ENCODE data around the gene TRIM58.
A peak's percentile ranks its signal among the peaks of the same experiment; 100 is the strongest.

The TRIM58 gene

DNA sequence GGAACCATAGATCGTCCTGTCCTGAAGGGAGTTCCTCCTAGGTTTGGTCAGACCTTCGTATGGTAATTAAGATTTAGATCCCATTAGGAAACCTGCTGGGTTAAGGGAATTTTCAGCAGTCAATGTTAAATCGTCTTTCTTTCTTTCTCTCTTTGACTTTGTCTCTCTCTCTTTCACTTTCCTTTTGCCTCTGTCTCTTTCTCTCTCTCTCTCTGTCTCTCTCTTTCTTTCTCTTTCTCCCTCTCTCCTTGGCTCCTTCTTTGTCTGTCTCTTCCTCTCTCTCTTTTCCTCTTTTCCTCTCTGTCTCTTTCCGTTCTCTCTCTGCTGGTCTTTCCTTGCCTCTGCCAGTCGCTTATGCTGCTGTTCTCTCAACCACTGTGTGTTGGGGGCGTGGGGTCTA, 47.1 kb downstream of the TRIM58 start:
- no peaks in the 10 kb centered on the region for H3K79me2 ChIP-seq
- H3K9me3 ChIP-seq (ENCODE audit: control insufficient read depth, low read length) = no peaks in the 10 kb centered on the region
- no peaks in the 10 kb centered on the region for H3K36me3 ChIP-seq (ENCODE audit: control insufficient read depth, insufficient read depth, low read length)
- TF ChIP-seq, protein P1, sequence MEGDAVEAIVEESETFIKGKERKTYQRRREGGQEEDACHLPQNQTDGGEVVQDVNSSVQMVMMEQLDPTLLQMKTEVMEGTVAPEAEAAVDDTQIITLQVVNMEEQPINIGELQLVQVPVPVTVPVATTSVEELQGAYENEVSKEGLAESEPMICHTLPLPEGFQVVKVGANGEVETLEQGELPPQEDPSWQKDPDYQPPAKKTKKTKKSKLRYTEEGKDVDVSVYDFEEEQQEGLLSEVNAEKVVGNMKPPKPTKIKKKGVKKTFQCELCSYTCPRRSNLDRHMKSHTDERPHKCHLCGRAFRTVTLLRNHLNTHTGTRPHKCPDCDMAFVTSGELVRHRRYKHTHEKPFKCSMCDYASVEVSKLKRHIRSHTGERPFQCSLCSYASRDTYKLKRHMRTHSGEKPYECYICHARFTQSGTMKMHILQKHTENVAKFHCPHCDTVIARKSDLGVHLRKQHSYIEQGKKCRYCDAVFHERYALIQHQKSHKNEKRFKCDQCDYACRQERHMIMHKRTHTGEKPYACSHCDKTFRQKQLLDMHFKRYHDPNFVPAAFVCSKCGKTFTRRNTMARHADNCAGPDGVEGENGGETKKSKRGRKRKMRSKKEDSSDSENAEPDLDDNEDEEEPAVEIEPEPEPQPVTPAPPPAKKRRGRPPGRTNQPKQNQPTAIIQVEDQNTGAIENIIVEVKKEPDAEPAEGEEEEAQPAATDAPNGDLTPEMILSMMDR (IDR thresholded peaks at IDR 0.05) = no peak
- no peaks in the 10 kb centered on the region for H3K4me1 ChIP-seq
- H3K4me3 ChIP-seq (ENCODE audit: low read depth, low read length) = no peak overlapping the region
- no peak overlapping the region for H3K27ac ChIP-seq
- no peaks in the 10 kb centered on the region for H3K27me3 ChIP-seq (ENCODE audit: control insufficient read depth, insufficient read depth, low read length)
- H2AFZ ChIP-seq = no peak overlapping the region
- H3K9ac ChIP-seq = no peak overlapping the region
- H3K4me2 ChIP-seq (ENCODE audit: low read length) = no peak overlapping the region

DNA sequence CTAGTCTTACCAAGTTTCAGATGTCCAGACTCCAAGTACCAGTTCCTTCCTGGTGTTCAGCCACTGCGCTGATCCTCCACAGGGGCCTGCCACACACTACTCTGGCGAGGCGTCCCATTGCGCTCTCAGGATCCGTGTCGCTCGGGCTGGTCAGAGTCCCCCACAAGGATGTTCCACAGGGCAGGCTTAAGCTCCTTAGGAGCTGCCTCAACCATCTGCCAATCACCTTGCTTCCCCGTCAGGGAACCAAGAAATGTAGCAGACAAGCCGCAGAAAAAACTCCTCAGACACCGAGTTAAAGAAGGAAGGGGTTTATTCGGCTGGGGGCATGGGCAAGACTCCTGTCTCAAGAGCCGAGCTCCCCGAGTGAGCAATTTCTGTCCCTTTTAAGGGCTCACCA, 48.2 kb downstream of the TRIM58 start:
- H3K4me1 ChIP-seq = no peaks in the 10 kb centered on the region
- H2AFZ ChIP-seq = no peak overlapping the region
- H3K4me3 ChIP-seq (ENCODE audit: low read depth, low read length) = no peak overlapping the region
- H3K36me3 ChIP-seq (ENCODE audit: control insufficient read depth, insufficient read depth, low read length) = no peaks in the 10 kb centered on the region
- TF ChIP-seq, protein P1 (IDR thresholded peaks at IDR 0.05) = no peak
- no peak overlapping the region for H3K4me2 ChIP-seq (ENCODE audit: low read length)
- H3K27me3 ChIP-seq (ENCODE audit: control insufficient read depth, insufficient read depth, low read length) = no peaks in the 10 kb centered on the region
- H3K27ac ChIP-seq = no peak overlapping the region
- no peaks in the 10 kb centered on the region for H3K79me2 ChIP-seq
- no peak overlapping the region for H3K9ac ChIP-seq
- H3K9me3 ChIP-seq (ENCODE audit: control insufficient read depth, low read length) = no peaks in the 10 kb centered on the region

DNA sequence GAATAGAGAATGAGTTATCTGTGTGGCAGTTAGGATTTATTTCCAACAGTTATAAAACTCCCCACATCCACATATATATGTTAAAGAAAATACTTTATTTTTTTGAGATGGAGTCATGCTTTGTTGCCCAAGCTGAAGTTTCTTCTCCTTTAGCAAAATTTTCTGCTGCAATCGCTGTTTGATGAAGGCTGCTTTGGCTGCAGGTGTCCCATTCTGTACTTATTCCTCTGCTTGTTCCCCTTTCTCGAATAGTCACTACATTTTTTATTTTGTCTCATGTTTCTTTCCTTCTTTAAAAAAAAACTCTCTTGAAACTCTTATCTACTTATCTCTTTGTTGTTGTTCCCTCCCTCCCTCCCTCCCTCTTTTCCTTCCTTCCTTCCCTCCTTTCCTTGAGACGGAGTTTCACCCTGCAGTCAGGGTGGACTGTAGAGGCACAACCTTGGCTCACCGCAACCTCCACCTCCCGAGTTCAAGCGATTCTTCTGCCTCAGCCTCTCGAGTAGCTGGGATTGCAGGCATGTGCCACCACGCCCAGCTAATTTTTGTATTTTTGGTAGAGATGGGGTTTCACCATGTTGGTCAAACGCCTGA, 49.0 kb downstream of the TRIM58 start:
- no peaks in the 10 kb centered on the region for H3K36me3 ChIP-seq (ENCODE audit: control insufficient read depth, insufficient read depth, low read length)
- H3K27ac ChIP-seq = no peak overlapping the region
- no peaks in the 10 kb centered on the region for H3K79me2 ChIP-seq
- H3K4me2 ChIP-seq (ENCODE audit: low read length) = peak overlapping the region; percentile 40
- no peak overlapping the region for H2AFZ ChIP-seq
- TF ChIP-seq, protein P1 (IDR thresholded peaks at IDR 0.05) = no peak
- H3K9me3 ChIP-seq (ENCODE audit: control insufficient read depth, low read length) = no peaks in the 10 kb centered on the region
- H3K4me1 ChIP-seq = no peaks in the 10 kb centered on the region
- H3K27me3 ChIP-seq (ENCODE audit: control insufficient read depth, insufficient read depth, low read length) = no peaks in the 10 kb centered on the region
- no peak overlapping the region for H3K4me3 ChIP-seq (ENCODE audit: low read depth, low read length)
- H3K9ac ChIP-seq = no peak overlapping the region

DNA sequence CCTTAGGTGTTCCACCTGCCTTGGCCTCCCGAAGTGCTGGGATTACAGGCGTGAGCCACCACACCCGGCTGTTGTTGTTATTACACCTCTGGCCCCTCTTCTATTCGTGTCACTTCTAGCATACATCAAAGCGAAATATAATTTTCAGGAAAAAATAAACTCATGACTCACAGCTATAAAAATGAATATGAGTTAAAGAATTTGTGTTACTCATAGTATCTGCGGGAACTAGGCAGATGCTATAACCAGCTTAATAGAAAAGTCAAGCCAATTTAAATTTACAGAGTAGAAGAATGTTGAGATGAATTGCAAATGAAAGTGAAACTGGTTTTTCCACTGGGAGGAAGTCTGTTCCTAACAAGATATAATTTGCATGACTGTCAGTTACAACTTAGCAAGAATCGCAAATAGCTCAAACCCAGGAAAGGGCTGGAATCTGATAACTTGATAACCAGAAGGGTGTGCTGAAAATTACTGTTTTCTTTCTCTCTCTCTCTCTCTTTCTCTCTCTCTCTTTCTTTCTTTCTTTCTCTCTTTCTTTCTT, 49.6 kb downstream of the TRIM58 start:
- H2AFZ ChIP-seq = no peak overlapping the region
- no peaks in the 10 kb centered on the region for H3K4me1 ChIP-seq
- H3K9ac ChIP-seq = no peak overlapping the region
- peak overlapping the region; percentile 40 for H3K4me2 ChIP-seq (ENCODE audit: low read length)
- H3K4me3 ChIP-seq (ENCODE audit: low read depth, low read length) = peak overlapping the region; percentile 39
- no peaks in the 10 kb centered on the region for H3K9me3 ChIP-seq (ENCODE audit: control insufficient read depth, low read length)
- no peaks in the 10 kb centered on the region for H3K79me2 ChIP-seq
- no peak overlapping the region for H3K27ac ChIP-seq
- no peaks in the 10 kb centered on the region for H3K36me3 ChIP-seq (ENCODE audit: control insufficient read depth, insufficient read depth, low read length)
- no peaks in the 10 kb centered on the region for H3K27me3 ChIP-seq (ENCODE audit: control insufficient read depth, insufficient read depth, low read length)
- TF ChIP-seq, protein P1 (IDR thresholded peaks at IDR 0.05) = no peak

DNA sequence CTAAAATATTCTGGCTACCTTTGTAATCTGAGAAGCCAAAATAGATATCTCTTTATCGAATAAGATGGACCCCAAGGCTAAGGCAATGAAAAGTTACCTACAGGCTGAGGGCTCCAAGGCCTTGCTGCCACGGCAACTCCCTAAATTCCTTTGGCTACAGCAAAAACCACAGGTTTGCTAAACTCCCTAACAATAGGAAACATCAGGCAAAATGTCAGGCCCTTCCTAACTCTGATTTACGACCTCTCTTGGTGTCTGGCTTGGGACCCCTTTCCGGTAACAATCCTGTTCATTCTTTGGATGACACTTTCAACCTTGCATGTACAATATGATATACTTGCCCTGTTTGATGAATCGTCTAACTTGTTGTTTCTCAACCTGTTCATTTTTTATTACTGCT, 51.8 kb downstream of the TRIM58 start:
- Histone ChIP-seq H3K9ac (no peak overlapping the region), H2AFZ (no peak overlapping the region), H3K9me3 (ENCODE audit: control insufficient read depth, low read length) (no peaks in the 10 kb centered on the region), H3K79me2 (no peaks in the 10 kb centered on the region), H3K36me3 (ENCODE audit: control insufficient read depth, insufficient read depth, low read length) (no peaks in the 10 kb centered on the region), H3K27ac (no peak overlapping the region), H3K4me1 (no peaks in the 10 kb centered on the region), H3K27me3 (ENCODE audit: control insufficient read depth, insufficient read depth, low read length) (no peaks in the 10 kb centered on the region), H3K4me2 (ENCODE audit: low read length) (no peak overlapping the region), H3K4me3 (ENCODE audit: low read depth, low read length) (no peak overlapping the region)
- TF ChIP-seq, protein P1 (IDR thresholded peaks at IDR 0.05) = no peak
